Activated naive CD4-positive, alpha-beta T cell treated with Interleukin-2 at 50 U/mL for 16 hours (primary cell): ENCODE measurements around the gene NAGPA.

Experiments used
- DNase-seq: peaks from one replicate; pipeline ENCODE4 v3.0.0-alpha.2; 2020

Gene NAGPA

DNA sequence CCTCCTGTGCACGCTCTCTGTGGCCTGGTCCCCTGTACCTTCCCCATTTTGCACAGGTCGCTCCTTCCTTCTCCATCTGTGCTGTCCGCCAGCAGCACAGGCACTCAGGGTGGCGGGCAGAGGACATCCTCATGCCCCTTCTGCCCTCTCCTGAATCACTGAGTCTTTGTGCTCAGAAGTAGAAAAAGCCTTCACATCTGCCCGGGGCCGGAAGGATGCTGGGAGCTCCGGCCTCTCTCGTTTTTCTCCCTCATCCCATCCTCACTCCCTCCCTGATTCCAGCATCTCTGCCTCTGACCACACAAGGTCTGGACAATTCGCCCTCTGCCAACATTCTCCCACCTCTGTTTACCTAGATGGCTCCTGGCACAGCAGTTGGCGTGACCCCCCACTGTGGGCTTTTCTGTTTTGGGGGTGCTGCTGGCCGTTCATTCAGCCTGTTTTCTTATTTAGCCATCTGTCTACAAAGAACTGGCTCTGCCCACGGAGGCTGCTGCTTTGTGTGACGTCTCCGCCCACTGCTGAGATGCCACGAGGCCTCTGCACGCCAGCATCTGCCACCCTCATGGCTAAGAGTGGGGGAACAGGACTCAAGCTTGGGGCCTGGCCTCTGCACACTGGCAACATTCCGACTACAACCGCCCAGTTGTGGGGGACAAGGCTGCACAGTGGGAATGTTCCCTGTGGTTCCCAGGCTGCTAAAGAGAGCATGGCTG is 38.9 kb downstream of the NAGPA start:
- no peak for DNase-seq

- no peak for DNase-seq
Observed at GRCh38 chr16:4991754-4992153, 42.0 kb downstream of the NAGPA start.

DNA sequence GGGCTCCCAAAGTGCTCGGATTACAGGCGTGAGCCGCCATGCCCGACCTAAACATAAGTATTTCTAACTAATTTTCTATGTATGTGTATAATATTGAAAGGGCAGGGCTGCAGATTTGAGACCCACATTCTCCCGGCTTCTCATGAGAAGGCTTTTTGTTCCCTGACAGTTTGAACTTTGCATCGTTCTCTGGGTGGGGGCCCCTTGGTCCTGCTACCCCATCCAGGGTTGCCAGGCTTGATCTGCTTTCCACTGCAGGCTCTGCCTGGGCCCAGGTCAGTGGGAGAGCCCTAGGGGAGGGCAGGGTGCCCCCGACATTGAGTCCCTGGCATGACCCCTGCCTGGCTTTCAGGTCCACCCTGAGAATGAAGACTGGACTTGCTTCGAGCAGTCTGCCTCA is 43.3 kb downstream of the NAGPA start:
- no peak for DNase-seq

DNA sequence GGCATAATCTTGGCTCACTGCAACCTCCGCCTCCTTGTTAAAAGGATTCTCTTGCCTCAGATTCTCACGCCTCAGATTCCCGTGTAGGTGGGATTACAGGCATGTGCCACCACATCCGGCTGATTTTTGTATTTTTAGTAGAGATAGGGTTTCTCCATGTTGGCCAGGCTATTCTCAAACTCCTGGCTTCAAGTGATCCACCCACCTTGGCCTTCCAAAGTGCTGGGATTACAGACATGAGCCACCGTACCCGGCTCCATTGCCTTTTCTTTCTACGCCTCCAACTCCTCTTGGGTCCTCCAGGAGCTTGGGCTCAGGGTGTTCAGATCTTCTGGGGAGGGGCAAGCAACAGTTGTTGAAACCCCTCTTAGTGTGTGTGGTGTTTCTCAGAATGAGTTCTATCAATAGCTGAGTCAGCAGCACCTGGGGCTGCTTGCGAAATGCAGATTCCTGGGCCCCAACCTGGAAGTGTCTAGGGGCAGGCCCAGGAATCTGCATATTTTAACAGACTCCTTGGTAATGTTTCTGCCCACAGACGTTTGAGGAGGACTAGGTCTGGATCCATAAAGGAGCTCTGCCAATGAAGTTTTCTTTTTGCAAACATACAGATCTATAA is 44.2 kb downstream of the NAGPA start:
- no peak for DNase-seq

DNA sequence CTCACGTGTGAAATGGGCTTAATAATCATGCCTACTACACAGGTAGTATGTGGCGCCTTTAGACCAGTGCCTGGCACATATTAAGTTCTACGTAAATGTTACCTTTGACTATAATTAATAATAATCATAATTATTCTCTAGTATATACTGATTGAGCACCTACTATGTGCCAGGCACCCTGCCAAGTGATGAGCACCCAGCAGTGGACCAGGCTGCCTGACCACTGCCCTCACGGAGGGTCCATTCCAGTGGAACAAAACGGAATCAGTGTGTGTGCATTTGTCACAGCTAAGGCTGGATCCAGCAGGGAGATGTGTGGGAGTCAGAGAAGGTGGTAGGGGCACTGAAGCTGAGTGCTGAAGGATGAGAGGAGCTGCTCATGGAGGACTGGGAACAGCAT is 45.1 kb downstream of the NAGPA start:
- no peak for DNase-seq

GRCh38 chr16:4987580-4988374 is 46.0 kb downstream of the NAGPA start:
- no peak for DNase-seq

- no peak for DNase-seq
Observed at GRCh38 chr16:4987250-4987579, 46.5 kb downstream of the NAGPA start.

- no peak for DNase-seq
Observed at GRCh38 chr16:4984174-4984990, 49.4 kb downstream of the NAGPA start.

DNA sequence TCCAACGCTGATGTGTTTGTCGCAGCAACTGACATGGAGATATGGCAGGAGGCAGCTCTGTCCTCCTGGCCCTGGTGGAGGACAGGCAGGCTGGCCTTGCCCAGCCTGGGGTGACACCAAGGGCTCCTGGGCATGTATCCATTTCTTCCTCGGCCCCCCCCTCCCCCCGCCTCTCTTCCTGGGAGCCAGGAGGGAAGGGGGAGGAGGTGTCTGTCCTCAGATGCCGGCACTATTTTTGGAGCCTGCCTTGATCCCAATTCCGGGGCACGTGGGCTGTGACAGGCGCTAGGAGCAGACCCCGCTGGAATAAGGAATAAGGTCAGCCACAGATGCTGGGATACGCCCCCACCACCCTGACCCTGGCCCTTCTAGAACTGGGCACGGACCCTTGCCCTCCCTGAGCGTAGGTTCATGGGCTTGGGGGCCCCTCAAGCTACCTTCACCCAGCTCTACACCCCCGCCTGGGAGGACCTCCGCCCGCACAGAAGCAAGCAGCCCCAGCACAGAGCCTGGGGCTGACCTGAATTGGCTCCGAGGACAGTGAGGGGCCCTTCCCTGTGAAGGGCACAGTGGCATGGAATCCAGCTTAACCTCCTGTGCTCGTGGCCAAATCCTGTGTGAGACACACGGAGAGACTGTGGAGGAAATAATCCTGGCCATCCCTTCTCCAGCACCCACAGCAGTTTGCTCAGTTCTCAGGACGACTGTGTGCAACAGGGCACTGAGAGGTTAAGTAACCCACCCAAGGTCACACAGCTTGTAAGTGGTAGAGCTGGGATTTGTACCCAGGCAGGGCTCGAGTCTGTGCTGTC is 51.5 kb downstream of the NAGPA start:
- no peak for DNase-seq

- DNase-seq = no peak
Observed at GRCh38 chr16:4981473-4981872, 52.3 kb downstream of the NAGPA start.

DNA sequence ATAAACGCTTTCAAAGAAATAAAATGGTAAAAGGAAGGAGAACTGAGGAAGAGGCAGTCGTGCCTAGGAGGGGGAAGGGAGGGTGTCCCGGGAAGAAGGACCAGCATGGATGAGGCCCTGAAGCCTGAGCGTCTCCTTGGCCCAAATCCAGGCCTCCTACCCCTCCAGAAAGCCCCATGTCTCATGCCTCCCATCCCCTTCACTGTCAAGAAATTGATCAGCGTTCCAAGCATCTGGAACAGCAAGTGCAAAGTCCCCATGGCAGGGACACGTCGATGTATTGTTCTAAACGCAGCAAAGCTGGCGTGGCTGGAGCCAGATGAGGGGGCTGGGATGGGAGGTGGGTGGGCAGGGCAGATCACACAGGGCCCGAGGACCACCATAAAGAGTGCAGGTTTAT is 53.0 kb downstream of the NAGPA start:
- DNase-seq = no peak

DNA sequence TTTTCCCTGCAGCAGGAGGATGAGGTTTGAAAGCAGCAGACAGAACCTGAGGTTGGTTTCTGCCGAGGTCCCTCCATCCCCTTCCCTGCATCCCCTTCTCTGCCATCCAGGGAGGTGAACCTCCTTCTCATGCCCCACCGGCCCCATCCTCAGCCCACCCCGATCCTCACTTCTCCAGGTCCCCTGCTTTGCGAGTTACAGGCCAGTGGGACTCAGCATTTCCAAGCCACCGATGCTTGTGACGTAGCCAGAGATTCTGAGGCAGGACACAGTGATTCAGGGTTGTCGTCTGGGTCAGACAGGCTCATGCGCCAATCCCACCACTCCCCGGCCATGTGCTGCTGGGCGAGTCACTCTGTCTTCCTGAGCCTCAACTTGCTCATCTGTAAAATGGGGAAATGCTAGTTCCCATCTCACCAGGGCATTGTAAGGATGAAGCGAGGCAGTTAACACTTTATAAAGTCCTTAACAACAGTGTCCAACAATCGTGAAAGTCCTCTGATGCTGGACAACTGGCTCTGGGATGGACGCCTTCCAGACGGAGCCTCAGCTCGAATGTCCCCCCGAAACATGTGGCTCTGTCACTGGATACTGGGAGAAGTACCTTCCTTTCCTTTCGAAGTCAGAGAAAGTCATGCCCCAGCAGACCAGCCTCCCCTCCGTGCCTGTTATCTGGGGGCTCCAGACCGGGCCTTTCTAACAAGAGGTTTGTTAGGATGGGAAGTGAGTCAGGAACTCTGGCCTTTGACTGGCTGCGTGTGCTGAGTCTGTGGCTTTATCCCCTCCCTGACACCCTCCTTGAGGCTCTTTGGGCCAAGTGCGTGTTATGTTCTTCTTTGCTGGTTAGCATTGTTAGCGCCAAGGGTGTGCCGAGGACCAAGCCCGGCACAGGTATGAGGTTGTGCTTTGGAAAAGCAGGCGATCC is 53.7 kb downstream of the NAGPA start:
- DNase-seq = no peak

- DNase-seq = no peak
Observed at GRCh38 chr16:4979164-4979563, 54.6 kb downstream of the NAGPA start.

DNA sequence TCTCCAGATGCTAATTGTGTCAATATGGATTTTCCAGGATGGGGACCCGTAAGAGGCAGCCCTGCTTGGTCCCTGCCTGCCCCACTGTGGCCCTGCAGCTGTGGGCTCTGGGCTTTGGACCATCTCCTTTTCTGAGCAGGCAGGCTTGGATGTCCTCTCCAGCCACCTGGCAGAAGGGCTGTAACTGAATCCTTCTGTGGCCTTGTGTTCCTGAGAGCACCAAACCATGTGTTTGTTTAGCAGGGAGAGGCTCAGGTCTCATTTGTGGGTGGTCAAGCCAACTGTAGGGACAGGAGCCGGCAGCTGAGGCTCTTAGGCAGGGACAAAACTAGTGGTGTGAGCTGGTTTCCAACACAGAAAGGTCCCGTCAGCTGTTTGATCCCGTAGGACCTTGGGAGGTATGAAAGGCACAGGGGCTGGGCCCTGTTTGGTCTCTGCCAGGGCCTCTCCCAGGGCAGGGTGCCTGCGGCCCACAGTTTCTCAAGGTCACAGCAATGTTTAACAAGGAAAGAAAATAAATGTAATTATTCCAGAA is 57.1 kb downstream of the NAGPA start:
- no peak for DNase-seq

DNA sequence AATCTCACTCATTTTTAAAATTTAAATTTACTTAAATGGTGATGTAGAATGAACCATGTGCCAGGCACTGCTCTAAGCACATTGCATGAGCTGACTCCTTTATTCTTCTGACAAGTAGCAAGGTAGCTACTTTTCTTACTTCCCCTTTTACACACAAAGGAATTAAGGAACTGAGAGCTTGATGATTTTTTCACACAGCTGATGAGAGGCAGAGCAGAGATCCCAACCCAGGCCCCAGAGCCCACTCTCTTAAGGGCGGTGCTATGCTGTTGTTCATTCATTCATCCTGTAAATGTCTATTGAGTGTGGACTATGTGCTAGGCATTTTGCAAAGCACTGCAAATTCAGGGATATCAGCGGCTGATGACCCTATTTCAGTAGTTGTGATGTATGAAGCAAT is 57.7 kb downstream of the NAGPA start:
- no peak for DNase-seq
